UCSD-AML1 (cell line): Measurements from ENCODE around the gene SLC38A9.

Source experiments
- DNase-seq: peaks from one replicate; lab custom pipeline; 2025; ENCODE audit not compliant: unreplicated experiment; lab: John Stamatoyannopoulos, UW

SLC38A9 gene

DNA sequence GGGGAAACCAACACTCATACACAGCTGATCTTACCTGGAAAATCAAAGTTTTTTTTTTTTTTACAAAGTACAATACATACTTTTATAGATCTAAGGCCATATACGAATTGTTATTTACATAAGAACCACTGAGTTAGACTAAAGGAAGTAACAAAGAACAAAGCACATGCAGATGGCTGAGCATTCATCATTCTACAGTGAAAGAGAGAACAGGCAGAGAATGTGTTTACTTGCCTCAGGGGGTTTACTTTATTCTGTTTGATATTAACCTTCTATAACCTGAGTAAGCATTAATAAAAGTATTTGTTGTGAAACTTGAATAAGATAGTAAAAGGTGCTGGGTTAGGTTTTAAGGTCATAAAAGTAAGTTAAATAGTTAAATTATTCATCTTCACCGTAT lies 54.7 kb downstream of the SLC38A9 start:
- DNase-seq, result no peak

DNA sequence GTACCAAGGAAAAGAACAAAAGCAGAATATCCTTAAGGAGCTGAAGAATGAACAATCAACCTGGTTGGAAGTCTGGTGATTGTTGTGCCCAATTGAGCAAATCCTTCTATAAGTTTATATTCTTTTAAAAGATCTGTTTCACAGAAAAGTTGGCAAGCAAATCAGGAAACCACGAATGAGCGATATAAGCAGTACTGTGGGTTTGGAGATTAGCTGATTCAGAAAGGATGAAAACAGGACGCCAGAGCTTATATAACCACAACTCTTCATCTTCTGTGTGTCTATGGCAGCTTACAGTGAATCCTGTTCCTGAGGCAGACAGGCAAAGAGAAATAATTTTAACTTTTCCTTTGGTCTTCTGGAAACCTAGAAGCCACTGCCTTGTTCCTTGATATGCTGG lies 61.7 kb downstream of the SLC38A9 start:
- DNase-seq, result no peak

DNA sequence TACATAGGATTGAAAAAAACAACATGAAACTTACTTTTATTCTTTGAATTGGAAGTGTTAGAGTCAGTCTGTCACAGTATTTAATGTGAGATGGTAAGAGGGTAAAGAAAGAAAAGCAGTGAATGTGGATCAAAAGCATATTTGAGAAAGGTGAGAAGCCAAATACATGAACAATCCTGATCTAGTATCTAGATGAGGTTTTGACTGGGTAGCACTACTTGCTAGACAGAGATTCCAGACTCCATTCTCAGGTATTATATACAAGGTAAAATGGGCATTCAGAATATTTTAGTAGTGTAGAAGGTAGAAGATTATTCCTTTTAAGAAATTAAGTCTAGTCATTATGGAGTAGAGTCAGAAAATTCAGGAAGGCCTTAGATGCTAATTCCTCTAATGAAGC lies 62.2 kb downstream of the SLC38A9 start:
- no peak for DNase-seq

DNA sequence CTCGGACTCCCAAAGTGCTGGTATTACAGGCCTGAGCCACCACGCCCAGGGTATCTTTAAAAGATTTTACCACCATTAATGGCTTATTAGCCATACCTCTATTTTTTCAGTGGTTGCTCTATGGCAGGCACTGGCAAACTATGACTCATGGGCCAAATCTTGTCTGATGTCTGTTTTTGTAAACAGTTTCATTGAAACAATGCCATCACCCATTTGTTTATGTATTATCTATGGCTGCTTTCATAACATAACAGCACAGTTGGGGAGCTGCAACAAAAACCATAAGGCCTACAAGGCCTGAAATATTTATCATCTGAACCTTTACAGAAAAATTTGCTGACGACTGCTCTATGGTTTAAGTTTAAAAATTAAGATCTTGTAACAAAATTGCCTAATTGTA lies 66.8 kb downstream of the SLC38A9 start:
- DNase-seq, result no peak

DNA sequence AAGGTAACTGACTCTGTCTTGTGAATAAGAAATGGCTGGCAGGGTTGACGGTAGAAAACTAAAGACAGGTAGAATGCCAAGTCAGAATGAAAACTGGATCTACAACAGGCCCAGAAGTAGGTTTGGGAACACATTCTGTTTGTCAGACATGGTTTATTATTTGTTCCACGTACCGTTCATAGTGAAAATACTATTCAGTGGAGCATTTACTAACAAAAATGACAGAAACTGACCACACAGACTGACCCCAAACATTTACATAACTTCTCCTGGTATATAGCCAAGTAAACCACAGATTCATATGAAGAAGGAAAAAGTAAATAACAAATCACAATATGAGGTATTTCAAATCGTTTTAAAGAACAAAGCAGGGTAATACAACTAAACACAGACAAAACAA lies 73.7 kb downstream of the SLC38A9 start:
- no peak for DNase-seq

DNA sequence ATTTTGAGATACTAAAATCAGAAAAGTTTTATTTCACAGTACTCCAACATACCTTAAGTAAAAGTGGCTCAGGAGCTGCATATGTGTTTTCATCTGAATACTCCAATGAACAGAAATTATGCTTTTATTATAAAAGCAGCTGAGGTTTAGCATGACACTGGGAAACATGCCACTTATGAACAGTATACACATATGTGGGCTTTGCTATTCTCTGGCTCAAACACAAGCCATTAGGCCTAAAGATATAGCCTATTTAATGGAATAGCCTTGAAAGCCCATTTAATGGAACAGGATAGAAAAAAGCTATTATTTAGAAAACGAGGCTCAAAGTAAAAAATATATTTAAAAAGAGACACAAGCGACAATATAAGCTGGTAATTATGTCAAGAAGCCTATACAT lies 74.1 kb downstream of the SLC38A9 start:
- no peak for DNase-seq

DNA sequence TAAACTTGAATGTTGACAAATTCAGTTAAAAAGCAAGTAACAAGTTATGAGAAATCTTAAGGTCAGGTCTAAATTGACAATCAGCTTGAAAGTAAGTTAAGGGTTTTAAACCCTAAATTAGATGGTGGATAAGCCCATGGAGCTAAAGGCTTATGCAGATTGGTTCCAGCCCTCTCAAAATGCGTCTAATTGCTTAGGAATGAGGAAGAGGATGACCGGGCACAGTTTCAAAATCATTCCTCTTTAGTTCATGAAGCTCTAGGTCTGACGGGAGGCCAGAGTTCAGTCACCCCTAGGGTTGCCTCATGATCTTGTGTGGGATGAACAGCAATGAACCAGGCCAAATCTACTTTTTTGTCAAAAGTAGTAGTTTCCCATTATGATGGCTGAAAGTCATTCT lies 75.4 kb downstream of the SLC38A9 start:
- DNase-seq, result no peak

DNA sequence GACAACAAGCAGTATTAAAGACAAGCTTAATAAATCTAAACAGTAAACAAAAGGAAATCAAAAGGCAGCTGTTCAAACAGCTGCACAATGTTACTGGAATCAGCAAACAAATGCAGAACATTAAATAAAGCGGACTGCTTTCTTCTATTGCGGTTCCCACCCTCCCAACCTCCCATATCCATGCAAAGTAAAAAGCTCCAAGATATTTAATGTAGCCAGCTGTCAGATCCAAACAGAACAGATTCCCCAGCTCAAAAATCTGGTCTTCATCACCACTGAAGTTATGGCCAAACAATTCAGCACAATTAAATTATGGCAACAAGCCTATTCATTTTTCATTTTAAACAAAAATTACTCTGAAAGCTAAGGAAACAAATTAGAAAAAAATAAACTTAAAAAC lies 75.9 kb downstream of the SLC38A9 start:
- DNase-seq, result no peak

DNA sequence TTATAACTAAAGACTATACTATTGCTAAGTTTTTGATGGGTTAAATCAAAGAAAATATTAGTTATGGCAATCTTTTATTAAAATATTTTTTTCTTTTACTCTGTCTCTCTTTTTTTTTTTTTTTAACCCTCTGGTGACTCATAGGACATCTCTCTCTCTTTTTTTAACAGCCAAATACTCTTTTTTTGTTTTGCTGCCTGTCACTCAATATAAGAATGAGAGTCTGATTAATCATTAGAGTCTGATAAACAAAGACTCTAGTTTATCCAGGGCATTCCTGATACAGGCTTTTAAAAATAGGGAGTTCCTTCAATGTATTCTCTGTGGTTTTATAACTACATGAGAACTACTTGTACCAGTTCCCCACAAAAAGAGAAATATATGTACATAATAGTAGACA lies 77.3 kb downstream of the SLC38A9 start:
- DNase-seq, result no peak

DNA sequence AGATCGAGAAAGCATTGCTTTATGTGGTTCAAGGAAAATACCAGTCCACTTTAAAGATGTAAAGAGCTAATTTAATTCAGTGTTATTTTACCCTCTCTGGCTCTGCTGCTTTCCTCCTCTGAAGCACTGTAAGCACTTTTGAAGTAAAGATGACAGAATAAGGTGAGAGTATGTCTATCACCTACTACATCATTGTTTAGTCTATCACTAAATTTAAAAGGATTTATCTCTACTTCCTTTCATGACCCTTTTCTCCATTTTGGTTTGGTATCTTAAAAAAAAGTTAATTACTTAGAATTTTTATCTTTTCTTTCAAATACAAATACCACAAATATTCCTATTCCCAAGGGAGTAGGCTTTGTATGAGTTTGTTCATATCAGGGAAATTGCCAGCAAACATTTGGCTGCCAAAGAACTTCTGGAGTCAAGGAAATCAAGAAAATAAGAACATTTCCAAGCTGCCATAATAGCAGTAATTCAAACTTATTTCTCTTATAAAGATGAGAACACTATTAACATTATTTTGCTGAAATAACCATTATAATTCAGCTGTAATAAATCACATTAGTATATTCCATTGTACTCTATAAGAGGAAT lies 77.8 kb downstream of the SLC38A9 start:
- DNase-seq, result no peak

DNA sequence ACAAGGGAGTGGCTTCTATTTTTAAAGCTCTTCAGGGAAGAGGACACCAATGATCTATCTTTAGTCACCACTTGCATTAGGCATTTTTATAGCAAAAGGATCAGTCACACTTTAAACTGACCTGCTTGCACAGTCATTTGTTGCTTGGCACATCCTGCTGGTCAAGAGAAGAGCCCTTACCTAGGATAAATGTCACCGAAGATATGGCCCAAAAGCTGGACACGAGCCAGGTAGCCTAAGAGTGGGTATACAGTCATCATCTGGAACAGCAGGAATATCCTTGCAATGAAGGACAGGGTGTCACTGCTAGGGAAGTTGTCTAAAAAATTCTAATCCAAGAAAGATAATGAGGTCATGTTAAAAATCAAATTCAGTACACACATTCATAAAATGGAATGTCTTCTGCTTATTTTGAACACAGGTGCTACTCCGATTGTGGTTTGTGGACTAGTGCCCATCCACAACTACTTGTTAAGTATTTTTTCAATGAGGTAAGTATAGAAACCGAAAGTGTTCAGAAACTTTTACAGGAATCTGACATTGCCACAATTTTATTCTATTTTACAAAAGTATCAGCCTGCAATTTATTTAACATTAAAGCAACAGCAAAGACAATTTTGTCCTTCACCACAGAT lies 78.4 kb downstream of the SLC38A9 start:
- no peak for DNase-seq

DNA sequence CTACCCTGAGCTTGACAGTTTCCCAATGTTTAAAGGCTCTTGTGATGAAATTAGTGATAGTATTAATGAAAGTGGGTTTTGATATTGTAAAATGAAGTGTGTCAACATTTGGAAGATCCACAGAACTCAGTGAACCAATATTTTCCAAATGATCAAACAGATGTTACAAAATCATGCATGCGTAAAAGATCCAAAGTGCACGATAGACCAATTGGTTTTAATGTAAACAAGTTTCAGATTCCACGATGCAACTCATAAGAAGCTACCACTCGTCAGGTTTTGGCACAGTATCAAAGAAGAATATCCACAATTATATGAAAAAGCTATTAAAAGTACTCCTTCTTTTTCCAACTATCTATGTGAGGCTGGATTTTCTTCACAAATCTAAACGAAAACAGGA lies 82.3 kb downstream of the SLC38A9 start:
- DNase-seq, result no peak

DNA sequence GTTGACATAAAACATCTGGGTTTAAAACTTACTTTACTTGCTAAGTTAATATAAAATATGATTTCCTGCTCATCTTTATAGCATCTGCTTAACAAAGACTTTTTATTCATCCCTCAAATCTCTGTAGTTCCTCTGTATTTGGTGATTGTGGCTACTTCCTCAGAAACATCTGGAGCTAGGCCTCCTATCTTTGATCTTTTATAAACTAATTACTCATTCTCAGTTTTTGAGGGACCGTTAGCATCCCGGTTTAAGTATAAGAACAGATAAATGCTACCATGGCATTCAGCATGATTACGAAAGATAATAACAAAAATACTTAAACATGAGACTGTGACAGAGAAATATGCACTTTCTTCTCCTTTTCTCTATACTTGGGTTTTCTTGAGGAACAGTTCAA lies 85.3 kb downstream of the SLC38A9 start:
- no peak for DNase-seq

DNA sequence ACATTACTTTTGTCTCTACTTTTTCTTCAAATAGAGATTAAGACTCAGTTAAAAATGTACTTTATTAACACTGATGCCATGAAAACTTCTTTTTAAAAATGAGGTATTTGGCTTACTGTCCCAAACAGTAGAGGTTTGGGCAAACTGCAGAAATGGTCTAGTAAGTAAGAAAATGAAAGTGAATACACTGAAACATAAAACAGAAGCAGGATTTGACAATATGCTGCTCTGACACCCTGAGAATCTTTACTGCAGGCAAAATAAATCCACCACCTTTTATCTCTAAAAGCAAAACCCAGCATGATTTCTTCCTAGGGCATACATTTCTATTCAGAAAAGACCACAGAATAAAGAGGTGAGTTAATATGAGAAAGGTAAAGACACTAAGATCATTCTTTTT lies 86.2 kb downstream of the SLC38A9 start:
- DNase-seq, result no peak

DNA sequence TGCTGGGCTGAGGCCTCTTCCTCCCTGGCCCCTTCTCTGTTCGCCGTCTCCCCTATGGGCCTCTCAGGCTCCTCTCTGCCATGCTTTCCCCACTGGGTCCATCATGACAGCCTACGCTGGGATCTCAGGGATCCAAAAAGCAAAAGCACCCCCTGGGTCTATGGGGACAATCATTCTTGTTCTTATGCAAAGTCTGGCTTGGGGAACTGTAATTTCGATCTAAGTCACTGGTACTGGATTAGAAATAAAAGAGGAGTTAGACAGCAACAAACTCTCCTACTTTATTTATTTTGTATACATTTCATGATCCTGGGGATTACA lies 86.6 kb downstream of the SLC38A9 start:
- DNase-seq, result no peak

DNA sequence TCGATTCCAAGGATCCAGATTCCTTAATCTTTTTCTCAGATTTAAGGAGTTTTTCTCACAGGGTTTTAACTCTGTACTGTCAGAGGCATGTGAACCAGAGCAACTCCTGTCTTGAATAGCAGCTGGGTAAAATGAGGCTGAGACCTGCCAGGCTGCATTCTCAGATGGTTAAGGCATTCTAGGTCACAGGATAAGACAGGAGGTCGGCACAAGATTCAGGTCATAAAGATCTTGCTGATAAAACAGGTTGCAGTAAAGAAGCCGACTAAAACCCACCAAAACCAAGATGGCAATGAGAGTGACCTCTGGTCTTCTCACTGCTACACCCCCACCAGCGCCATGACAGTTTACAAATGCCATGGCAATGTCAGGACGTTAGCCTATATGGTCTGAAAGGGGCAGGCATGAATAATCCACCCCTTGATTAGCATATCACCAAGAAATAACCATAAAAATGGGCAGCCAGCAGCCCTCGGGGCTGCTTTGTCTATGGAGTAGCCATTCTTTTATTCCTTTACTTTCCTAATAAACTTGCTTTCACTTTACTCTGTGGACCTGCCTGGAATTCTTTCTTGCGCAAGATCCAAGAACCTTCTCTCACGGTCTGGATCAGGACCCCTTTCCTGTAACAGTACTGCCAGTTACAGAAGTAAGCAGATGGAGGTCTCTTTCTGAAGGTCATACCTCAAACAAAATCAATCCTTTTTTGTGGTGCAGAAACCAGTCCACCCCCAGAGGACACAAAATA lies 87.1 kb downstream of the SLC38A9 start:
- no peak for DNase-seq

DNA sequence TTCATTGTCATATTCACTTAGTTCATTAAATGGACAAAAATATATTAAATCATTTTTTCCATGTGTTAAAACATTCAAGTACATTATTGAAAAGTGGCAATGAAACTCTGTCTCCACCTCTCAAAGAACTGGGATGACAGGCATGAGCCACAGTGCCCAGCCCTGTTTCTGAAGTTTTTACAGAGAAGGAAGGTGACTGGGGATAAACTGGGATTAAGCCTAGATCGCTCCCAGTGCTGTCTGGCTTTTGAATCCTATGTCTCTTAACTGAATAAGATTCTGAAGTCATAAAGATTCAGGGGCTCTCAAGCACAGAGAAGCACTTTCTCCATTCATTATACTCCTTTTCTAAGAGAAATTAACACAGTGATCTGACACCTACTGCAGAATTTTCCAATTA lies 88.3 kb downstream of the SLC38A9 start:
- no peak for DNase-seq

DNA sequence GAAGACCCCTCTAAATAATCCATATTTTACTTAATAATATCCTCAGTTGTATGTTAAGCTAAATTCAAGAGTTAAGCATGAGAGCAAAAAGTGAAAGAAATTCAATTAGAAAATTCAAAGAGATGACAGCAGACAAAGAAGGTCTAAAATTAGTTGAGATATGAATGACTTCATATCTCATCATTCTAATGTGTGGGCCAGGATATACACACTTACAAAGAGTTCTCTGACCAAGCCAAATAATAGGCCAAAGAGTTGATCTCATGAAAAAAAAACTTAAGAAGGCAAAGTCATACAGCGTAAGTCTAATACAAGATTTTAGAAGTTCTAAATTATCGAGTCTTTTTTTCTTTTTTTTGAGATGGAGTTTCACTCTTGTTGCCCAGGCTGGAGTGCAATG lies 89.7 kb downstream of the SLC38A9 start:
- no peak for DNase-seq

DNA sequence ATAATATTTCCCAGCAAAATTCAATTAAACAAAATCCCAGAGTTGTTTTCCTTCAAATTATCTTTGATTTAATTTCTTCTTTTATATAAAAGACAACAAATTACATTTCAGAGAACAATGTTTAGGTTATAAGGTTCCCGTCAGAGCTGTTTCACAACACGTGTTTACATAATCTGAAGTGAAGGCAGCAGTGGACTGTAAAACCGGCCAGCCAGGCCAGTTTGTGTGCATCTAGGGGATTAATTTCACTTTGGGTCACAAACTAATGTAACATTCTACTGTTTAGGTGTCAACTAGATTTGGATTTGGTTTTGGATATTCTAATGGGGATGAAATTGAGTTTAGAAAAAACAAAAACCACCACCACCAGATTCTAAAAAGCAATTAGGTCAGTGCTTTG lies 90.9 kb downstream of the SLC38A9 start:
- no peak for DNase-seq

DNA sequence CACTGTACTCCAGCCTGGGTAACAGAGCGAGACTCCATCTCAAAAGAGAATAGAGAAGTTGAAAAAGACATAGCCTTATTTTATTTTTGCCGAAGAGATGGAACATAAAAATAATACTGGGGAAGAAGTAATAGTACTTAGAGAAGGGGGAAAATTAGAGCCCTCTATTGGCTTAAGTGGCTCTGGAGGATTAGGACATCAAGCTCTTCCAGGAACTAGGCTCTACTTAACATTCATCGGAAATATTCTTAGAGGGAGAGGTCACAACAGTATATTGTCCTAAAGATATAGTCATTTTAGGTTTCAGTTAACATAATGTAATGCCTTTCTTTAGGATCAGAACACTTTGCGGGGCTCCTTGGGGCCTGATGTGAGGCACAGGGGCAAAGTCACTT lies 91.4 kb downstream of the SLC38A9 start:
- no peak for DNase-seq

DNA sequence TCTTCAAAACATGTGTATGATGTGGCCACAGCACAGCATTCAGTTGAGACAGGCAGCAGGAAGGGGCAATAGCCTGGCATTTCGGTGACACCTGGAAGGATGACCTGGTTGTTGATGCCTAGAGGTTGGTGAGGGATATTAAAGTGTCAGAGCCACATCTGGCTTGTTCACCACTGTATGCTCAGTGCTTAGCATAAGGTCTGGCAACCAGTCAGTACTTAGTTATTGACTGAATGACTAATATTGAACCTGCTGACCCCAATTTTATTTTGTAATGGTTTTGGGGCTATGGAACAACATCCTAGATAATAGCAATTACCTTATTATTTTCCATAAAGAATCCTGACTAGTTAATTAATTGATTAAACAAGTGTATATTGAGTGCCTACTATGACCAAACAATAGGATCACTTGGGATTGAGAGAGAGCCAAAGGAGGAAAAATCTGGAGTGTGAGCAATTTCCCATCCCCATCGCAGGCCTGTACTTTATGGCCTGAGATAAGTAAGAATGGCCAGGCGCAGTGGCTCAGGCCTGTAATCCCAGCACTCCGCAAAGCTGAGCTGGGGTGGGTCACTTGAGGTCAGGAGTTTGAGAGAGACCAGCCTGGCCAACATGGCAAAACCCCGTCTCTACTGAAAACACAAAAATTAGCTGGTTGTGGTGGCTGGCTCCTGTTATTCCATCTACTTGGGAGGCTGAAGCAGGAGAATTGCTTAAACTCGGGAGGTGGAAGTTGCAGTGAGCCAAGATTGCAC lies 91.9 kb downstream of the SLC38A9 start:
- no peak for DNase-seq

DNA sequence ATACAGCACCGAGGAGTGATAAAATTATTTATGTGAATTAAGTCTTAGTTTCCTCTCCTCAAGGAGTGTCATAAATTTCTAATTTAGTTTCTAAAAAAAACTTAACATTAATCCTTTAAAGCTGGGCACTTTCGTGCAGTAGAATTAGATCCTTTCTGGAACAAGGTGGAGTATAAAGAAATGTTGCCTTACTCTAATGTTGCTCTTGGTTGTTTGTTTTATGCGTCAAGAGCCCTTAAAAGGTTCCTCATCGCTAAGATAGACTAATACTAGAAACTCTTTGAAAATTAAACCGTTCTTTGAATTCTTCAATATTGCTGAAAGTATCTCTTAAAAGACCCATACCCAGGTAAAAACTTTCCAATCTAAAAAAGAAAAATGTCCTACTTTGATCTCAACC lies 93.8 kb downstream of the SLC38A9 start:
- no peak for DNase-seq
